WTC11 (cell line): ENCODE measurements around the gene IRX2. TPM values are rescaled to one million over a fixed set of nuclear protein-coding genes. Genes with fewer than 3 reads are reported as not detected.

Experiments used
- ATAC-seq: fragments of 200-7000 bp; cut with Tn5 transposase; 2 replicates; pipeline ENCODE4 v1.10.0; 2021; ENCODE audit warnings: mild to moderate bottlenecking, moderate library complexity
- CTCF ChIA-PET: fragments of 300-600 bp; sonication (Branson Sonifier 250); formaldehyde crosslinking; loops from one replicate; lab custom pipeline; 2021; ENCODE audit warnings: antibody characterized with exemption; lab: Charles Lee
- POLR2A ChIA-PET: fragments of 350-600 bp; sonication (Branson Sonifier 250); formaldehyde crosslinking; loops from one replicate; lab custom pipeline; 2021; ENCODE audit warnings: antibody characterized with exemption; lab: Charles Lee
- DNase-seq: peaks from one replicate; pipeline ENCODE4 v3.0.0; 2021; ENCODE audit warnings: low spot score
- H3K27ac Mint-ChIP-seq: 2 replicates; pipeline ENCODE4 v1.8.0; 2021; ENCODE audit warnings: mixed read lengths
- H3K27me3 Mint-ChIP-seq: 2 replicates; pipeline ENCODE4 v1.8.0; 2021; ENCODE audit warnings: low read depth, mild to moderate bottlenecking, moderate library complexity, mixed read lengths
- H3K36me3 Mint-ChIP-seq: 2 replicates; pipeline ENCODE4 v1.8.0; 2021; ENCODE audit warnings: mixed read lengths
- H3K4me1 Mint-ChIP-seq: 2 replicates; pipeline ENCODE4 v1.8.0; 2022; ENCODE audit warnings: mixed read lengths
- H3K4me3 Mint-ChIP-seq: 2 replicates; pipeline ENCODE4 v1.8.0; 2021; ENCODE audit warnings: mild to moderate bottlenecking, moderate library complexity, mixed read lengths
- H3K9me3 Mint-ChIP-seq: 2 replicates; pipeline ENCODE4 v1.8.0; 2021; ENCODE audit warnings: mixed read lengths
- ARID4B ChIP-seq: sonication (generic); formaldehyde crosslinking; IDR thresholded peaks from 2 replicates; pipeline ENCODE4 v1.8.0; 2023; ENCODE audit warnings: missing genetic modification reagents, mild to moderate bottlenecking, borderline replicate concordance
- ATF1 ChIP-seq: sonication (generic); formaldehyde crosslinking; IDR thresholded peaks from 2 replicates; pipeline ENCODE4 v1.8.1; 2023; ENCODE audit warnings: mild to moderate bottlenecking, moderate library complexity, missing genetic modification reagents
- ATF3 ChIP-seq: sonication (generic); formaldehyde crosslinking; conservative IDR thresholded peaks from 2 replicates; pipeline ENCODE4 v1.8.1; 2022; ENCODE audit warnings: mild to moderate bottlenecking, missing genetic modification reagents
- EMX1 ChIP-seq: fragments of 250-450 bp; sonication (Bioruptor Pico); IDR thresholded peaks from 2 replicates; pipeline ENCODE4 v1.8.0; 2021; ENCODE audit warnings: mild to moderate bottlenecking
- ETV6 ChIP-seq: sonication (generic); formaldehyde crosslinking; IDR thresholded peaks from 2 replicates; pipeline ENCODE4 v1.8.1; 2022; ENCODE audit warnings: mild to moderate bottlenecking, missing genetic modification reagents
- FOXJ3 ChIP-seq: sonication (generic); formaldehyde crosslinking; IDR thresholded peaks from 2 replicates; pipeline ENCODE4 v1.9.0; 2021; ENCODE audit warnings: missing genetic modification reagents, mild to moderate bottlenecking, borderline replicate concordance
- FOXP1 ChIP-seq: sonication (generic); formaldehyde crosslinking; IDR thresholded peaks from 2 replicates; pipeline ENCODE4 v1.8.0; 2022; ENCODE audit warnings: missing genetic modification reagents, mild to moderate bottlenecking, moderate library complexity, borderline replicate concordance
- GABPB1 ChIP-seq: sonication (generic); formaldehyde crosslinking; IDR thresholded peaks from 2 replicates; pipeline ENCODE4 v1.8.1; 2023; ENCODE audit warnings: mild to moderate bottlenecking, missing genetic modification reagents
- GRHL2 ChIP-seq: fragments of 250-450 bp; sonication (Bioruptor Pico); IDR thresholded peaks from 2 replicates; pipeline ENCODE4 v1.8.0; 2022; ENCODE audit warnings: mild to moderate bottlenecking, moderate library complexity; ENCODE audit not compliant: insufficient replicate concordance, severe bottlenecking
- GTF2I ChIP-seq: fragments of 250-450 bp; sonication (Bioruptor Pico); conservative IDR thresholded peaks from 2 replicates; pipeline ENCODE4 v1.4.0; 2021; ENCODE audit warnings: mild to moderate bottlenecking
- IRF2 ChIP-seq: sonication (generic); formaldehyde crosslinking; IDR thresholded peaks from 2 replicates; pipeline ENCODE4 v1.8.0; 2022; ENCODE audit warnings: low read depth, missing genetic modification reagents, borderline replicate concordance
- JAZF1 ChIP-seq: fragments of 250-450 bp; sonication (Bioruptor Pico); IDR thresholded peaks from 2 replicates; pipeline ENCODE4 v1.9.0; 2021; ENCODE audit warnings: moderate library complexity, mild to moderate bottlenecking, inconsistent platforms
- JUN ChIP-seq: sonication (generic); formaldehyde crosslinking; IDR thresholded peaks from 2 replicates; pipeline ENCODE4 v1.8.0; 2023; ENCODE audit warnings: mild to moderate bottlenecking, missing genetic modification reagents
- KAT7 ChIP-seq: sonication (generic); formaldehyde crosslinking; IDR thresholded peaks from 2 replicates; pipeline ENCODE4 v1.8.1; 2023; ENCODE audit warnings: missing genetic modification reagents, mild to moderate bottlenecking, borderline replicate concordance
- MAX ChIP-seq: sonication (generic); formaldehyde crosslinking; IDR thresholded peaks from 2 replicates; pipeline ENCODE4 v1.8.0; 2022; ENCODE audit warnings: mild to moderate bottlenecking, missing genetic modification reagents
- MLX ChIP-seq: sonication (generic); formaldehyde crosslinking; IDR thresholded peaks from 2 replicates; pipeline ENCODE4 v1.8.1; 2023; ENCODE audit warnings: mild to moderate bottlenecking, missing genetic modification reagents, moderate library complexity
- MYBL2 ChIP-seq: sonication (generic); formaldehyde crosslinking; IDR thresholded peaks from 2 replicates; pipeline ENCODE4 v1.8.1; 2023; ENCODE audit warnings: mild to moderate bottlenecking, moderate library complexity, missing genetic modification reagents
- NFATC4 ChIP-seq: fragments of 250-450 bp; sonication (Bioruptor Pico); IDR thresholded peaks from 2 replicates; pipeline ENCODE4 v1.9.0; 2021; ENCODE audit warnings: mild to moderate bottlenecking
- NFE2L1 ChIP-seq: sonication (generic); formaldehyde crosslinking; IDR thresholded peaks from 2 replicates; pipeline ENCODE4 v1.8.1; 2023; ENCODE audit warnings: missing genetic modification reagents
- NR3C1 ChIP-seq: sonication (generic); formaldehyde crosslinking; conservative IDR thresholded peaks from 2 replicates; pipeline ENCODE4 v1.8.1; 2023; ENCODE audit warnings: low read depth, mild to moderate bottlenecking, missing genetic modification reagents
- OVOL2 ChIP-seq: fragments of 250-450 bp; sonication (Bioruptor Pico); IDR thresholded peaks from 2 replicates; pipeline ENCODE4 v1.9.0; 2021; ENCODE audit warnings: mild to moderate bottlenecking, borderline replicate concordance
- PRRX2 ChIP-seq: fragments of 250-450 bp; sonication (Bioruptor Pico); IDR thresholded peaks from 2 replicates; pipeline ENCODE4 v1.8.0; 2021; ENCODE audit warnings: mild to moderate bottlenecking
- SP1 ChIP-seq: sonication (generic); formaldehyde crosslinking; conservative IDR thresholded peaks from 2 replicates; pipeline ENCODE4 v1.8.1; 2022; ENCODE audit warnings: missing genetic modification reagents
- TP53 ChIP-seq: sonication (generic); formaldehyde crosslinking; IDR thresholded peaks from 2 replicates; pipeline ENCODE4 v1.8.1; 2023; ENCODE audit warnings: mild to moderate bottlenecking, missing genetic modification reagents
- USF1 ChIP-seq: sonication (generic); formaldehyde crosslinking; IDR thresholded peaks from 2 replicates; pipeline ENCODE4 v1.8.0; 2022; ENCODE audit warnings: mild to moderate bottlenecking, missing genetic modification reagents
- ZNF232 ChIP-seq: sonication (generic); formaldehyde crosslinking; IDR thresholded peaks from 2 replicates; pipeline ENCODE4 v1.8.0; 2022; ENCODE audit warnings: mild to moderate bottlenecking, missing genetic modification reagents
- ZNF317 ChIP-seq: sonication (generic); formaldehyde crosslinking; IDR thresholded peaks from 2 replicates; pipeline ENCODE4 v1.8.1; 2023; ENCODE audit warnings: low read depth, mild to moderate bottlenecking, moderate library complexity, missing genetic modification reagents, borderline replicate concordance
- ZNF396 ChIP-seq: fragments of 250-450 bp; sonication (Bioruptor Pico); IDR thresholded peaks from 2 replicates; pipeline ENCODE4 v1.8.0; 2021; ENCODE audit warnings: mild to moderate bottlenecking, moderate library complexity, borderline replicate concordance
- ZNF416 ChIP-seq: fragments of 250-450 bp; sonication (Bioruptor Pico); IDR thresholded peaks from 2 replicates; pipeline ENCODE4 v1.9.0; 2021; ENCODE audit warnings: mild to moderate bottlenecking, inconsistent platforms
- ZNF423 ChIP-seq: fragments of 250-450 bp; sonication (Bioruptor Pico); IDR thresholded peaks from 2 replicates; pipeline ENCODE4 v2.1.2; 2022; ENCODE audit warnings: mild to moderate bottlenecking, moderate library complexity
- ZNF671 ChIP-seq: fragments of 250-450 bp; sonication (Bioruptor Pico); IDR thresholded peaks from 2 replicates; pipeline ENCODE4 v1.8.0; 2021; ENCODE audit warnings: mild to moderate bottlenecking
- total RNA-seq: library from RNA; stranded (reverse); gene quantifications from 3 replicates; pipeline ENCODE4 v1.2.3, GENCODE V29; 2021

IRX2 gene
- total RNA-seq, 1 experiment from 2014 or later, result 63.2 TPM

- POLR2A ChIA-PET, result interaction anchor here (0.6 to 1.0 kb wide), 3 partner anchors 15 to 763 kb away, joined by 3 read pairs; no protein-coding TSS in a partner anchor
Measured at GRCh38 chr5:2746561-2747032, 4.9 kb downstream of the IRX2 start.

GRCh38 chr5:2744485-2744884 is 7.0 kb downstream of the IRX2 start:
- no peak for DNase-seq
- Mint-ChIP-seq H3K9me3 (no peaks in the 10 kb centered on the region), H3K27me3 (peaks cover 83% of the 10 kb centered on the region), H3K4me3 (peak overlapping the region; percentile 28), H3K36me3 (peaks cover 32% of the 10 kb centered on the region), H3K4me1 (peaks cover 62% of the 10 kb centered on the region), H3K27ac (no peak overlapping the region)
- ChIA-PET CTCF (no interaction called here), POLR2A (interaction anchor here (0.7 kb wide), 1 partner anchor 9 kb away, joined by 3 read pairs; no protein-coding TSS in a partner anchor)
- no peak for ATAC-seq
- TF ChIP-seq ZNF416 (CRISPR knock-in tag) (no peak), MLX (no peak), IRF2 (no peak), ATF3 (no peak), FOXJ3 (CRISPR knock-in tag) (no peak), FOXP1 (no peak), GRHL2 (no peak), NR3C1 (CRISPR knock-in tag) (no peak), EMX1 (CRISPR knock-in tag) (no peak), ZNF671 (CRISPR knock-in tag) (no peak), GTF2I (CRISPR knock-in tag) (no peak), JAZF1 (CRISPR knock-in tag) (no peak), GABPB1 (CRISPR knock-in tag) (no peak), ATF1 (CRISPR knock-in tag) (no peak)

More at GRCh38 chr5:2746561-2747032, 4.9 kb downstream of the IRX2 start:
- Mint-ChIP-seq H3K9me3 (no peaks in the 10 kb centered on the region), H3K36me3 (peaks cover 36% of the 10 kb centered on the region), H3K4me1 (peaks cover 59% of the 10 kb centered on the region), H3K4me3 (peak overlapping the region; percentile 44), H3K27ac (no peak overlapping the region), H3K27me3 (peaks cover 69% of the 10 kb centered on the region)
- CTCF ChIA-PET, result interaction anchor here (0.6 kb wide), 1 partner anchor 66 kb away, joined by 5 read pairs; no protein-coding TSS in a partner anchor
- DNase-seq (no peak), ATAC-seq (no peak)
- TF ChIP-seq ZNF232 (no peak), ZNF423 (CRISPR knock-in tag) (no peak), ZNF317 (CRISPR knock-in tag) (no peak), ZNF396 (CRISPR knock-in tag) (no peak), ARID4B (no peak), KAT7 (CRISPR knock-in tag) (no peak), USF1 (CRISPR knock-in tag) (no peak), NFATC4 (CRISPR knock-in tag) (no peak), TP53 (CRISPR knock-in tag) (no peak), MAX (CRISPR knock-in tag) (no peak), OVOL2 (CRISPR knock-in tag) (no peak), JUN (CRISPR knock-in tag) (no peak), MYBL2 (CRISPR knock-in tag) (no peak), ZNF416 (CRISPR knock-in tag) (no peak), MLX (no peak), ETV6 (CRISPR knock-in tag) (no peak), GABPB1 (CRISPR knock-in tag) (no peak), NFE2L1 (CRISPR knock-in tag) (no peak), SP1 (no peak), PRRX2 (CRISPR knock-in tag) (no peak)
